GM21723 (cell line): Measurements from ENCODE around the gene DTL.
"Not testable (repeated sequence)": the region's sequence is repeated elsewhere in the genome, so short reads cannot be mapped to it uniquely, and the experiment has no call there.

Source experiments
- ATAC-seq: cut with Tn5 transposase; IDR thresholded peaks from one replicate; pipeline ENCODE4 v1.9.1; 2021; ENCODE audit warnings: mild to moderate bottlenecking, moderate library complexity; ENCODE audit not compliant: unreplicated experiment

DTL gene

GRCh38 chr1:212035123-212035834 lies at the start of gene DTL, which contains the start of gene INTS7:
Gene DTL (plus strand): TSS chr1:212035748. CDS start chr1:212035891, 143 bp downstream.
Gene INTS7 (minus strand): TSS chr1:212035557. CDS start chr1:212035437, 120 bp downstream.
- ATAC-seq: peak; percentile 72

DNA sequence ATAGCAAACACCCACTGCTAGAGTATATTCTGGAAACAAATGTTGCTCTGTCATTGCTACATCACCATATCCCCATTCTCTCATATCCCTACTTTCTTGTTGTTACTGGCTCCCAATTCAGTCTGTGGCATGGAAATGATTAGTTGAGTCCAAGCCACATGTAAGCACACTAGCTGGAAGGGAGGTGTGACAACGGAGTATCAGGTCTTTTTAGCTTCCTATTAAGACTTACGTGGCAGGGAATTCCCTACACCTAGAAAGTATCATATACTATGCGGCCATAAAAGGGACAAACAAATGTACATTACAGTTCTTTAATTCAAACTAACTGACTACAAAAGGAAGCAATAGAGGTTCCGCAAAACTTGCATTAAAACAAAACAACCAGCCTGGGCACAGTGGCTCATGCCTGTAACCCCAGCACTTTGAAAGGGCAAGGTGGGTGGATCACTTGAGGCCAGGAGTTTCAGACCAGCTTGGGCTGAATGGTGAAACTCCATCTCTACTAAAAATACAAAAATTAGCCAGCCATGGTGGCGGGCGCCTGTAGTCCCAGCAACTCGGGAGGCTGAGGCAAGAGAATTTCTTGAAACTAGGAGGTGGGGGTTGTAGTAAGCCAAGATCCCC lies 48.8 kb upstream of the DTL start:
- ATAC-seq: no peak

GRCh38 chr1:211991695-211992094 lies 43.9 kb upstream of the DTL start:
- ATAC-seq: no peak

GRCh38 chr1:211997426-211997825 lies 38.1 kb upstream of the DTL start:
- not testable (repeated sequence) for ATAC-seq

DNA sequence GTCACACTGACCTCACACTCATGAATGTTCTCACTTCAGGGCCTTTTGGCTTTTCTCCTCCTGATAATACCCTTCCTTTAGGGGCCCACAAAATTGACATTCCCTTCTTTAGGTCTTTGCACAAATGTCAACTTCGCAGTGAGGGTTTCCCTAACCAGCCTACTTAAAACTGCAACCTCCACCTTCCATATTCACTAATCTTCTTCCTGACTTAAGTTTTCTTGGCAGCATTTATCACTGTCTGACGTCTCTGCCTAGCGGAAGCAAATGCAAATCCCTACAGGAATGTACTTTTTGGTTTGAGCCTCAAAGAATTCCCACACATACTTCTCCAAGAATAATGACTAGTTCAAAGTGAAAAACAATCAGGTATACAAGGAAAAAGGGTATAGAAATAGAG lies 33.0 kb upstream of the DTL start:
- ATAC-seq: no peak

GRCh38 chr1:212004895-212005608 lies 30.5 kb upstream of the DTL start:
- ATAC-seq: no peak

DNA sequence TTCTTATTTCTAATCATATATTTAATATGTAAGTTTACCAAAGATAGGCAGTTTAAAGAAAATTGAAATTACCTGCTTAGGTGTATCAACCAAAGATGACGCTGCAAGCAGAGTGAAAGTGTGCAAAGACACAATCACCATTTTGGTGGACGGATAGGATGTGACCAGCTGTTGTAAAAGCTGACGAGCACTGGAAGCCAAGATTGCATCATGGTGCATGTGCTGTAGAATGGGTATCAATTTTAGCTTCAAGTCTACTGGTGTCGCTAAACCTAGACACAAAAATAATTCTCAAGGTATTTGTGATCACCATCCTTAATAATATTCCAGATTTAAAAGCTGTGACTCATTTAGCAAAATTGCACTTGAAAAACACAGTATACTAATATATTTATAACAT lies 28.4 kb upstream of the DTL start:
- ATAC-seq: no peak

- ATAC-seq: no peak
Observed at GRCh38 chr1:212007886-212008285, 27.7 kb upstream of the DTL start.

DNA sequence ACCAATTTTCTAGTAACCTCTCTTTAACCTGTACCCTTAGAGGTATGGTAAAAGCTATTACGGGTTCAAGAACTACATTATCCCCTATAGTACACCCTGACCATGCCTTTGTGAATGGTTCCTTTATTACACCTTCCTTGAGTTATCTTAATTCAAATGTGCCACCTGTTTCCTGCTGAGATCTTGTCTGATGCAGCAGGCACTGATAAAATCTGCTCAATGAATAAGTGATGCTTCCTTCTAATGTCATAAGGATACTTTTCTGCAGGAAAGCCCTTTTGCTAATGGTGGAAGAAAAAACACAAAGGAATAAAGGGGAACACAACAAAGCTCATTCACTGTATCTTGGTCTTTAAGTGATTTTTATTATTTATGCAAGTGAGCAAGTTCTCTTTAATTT lies 26.0 kb upstream of the DTL start:
- no peak for ATAC-seq

- ATAC-seq: no peak
Observed at GRCh38 chr1:212010004-212010403, 25.5 kb upstream of the DTL start.

GRCh38 chr1:212012034-212012740 lies 23.4 kb upstream of the DTL start:
- ATAC-seq: peak; percentile 99

DNA sequence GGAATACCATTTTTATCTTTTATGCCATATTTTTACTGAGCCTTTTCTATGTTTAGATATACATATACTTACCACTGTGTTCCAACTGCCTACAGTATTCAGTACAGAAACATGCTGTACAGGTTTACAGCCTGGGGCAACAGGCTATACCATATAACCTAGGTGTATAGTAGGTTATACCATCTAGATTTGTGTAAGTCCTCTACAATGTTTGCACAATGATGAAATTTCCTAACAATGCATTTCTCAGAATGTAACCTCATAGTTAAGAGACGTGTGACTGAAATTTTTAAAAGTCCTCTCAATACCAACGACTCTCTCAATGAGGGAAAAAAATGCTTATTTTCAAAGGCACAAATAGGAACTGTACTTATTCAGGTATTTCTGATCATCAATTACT lies 21.9 kb upstream of the DTL start:
- ATAC-seq: no peak

DNA sequence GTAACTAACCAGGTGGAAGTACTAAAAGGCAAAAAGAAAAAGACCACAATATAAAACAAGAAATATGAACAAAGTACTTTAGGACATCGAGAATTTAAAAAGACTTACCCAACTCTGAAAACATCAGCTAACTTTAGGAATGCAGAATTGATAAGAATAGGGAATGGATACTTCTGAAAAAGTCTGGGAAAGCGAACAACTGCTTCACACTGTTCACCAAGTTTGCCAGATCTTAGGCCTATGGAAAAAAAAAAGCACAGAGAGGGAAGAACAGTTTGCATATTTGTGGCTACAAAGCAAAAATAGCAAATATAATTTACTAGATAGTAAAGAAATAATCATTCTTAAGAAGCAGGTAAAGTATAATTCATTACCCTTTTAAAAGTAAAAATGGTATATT lies 14.6 kb upstream of the DTL start:
- ATAC-seq: no peak

- no peak for ATAC-seq
Observed at GRCh38 chr1:212021563-212021962, 14.0 kb upstream of the DTL start.

- not testable (repeated sequence) for ATAC-seq
Observed at GRCh38 chr1:212022908-212023307, 12.6 kb upstream of the DTL start.

DNA sequence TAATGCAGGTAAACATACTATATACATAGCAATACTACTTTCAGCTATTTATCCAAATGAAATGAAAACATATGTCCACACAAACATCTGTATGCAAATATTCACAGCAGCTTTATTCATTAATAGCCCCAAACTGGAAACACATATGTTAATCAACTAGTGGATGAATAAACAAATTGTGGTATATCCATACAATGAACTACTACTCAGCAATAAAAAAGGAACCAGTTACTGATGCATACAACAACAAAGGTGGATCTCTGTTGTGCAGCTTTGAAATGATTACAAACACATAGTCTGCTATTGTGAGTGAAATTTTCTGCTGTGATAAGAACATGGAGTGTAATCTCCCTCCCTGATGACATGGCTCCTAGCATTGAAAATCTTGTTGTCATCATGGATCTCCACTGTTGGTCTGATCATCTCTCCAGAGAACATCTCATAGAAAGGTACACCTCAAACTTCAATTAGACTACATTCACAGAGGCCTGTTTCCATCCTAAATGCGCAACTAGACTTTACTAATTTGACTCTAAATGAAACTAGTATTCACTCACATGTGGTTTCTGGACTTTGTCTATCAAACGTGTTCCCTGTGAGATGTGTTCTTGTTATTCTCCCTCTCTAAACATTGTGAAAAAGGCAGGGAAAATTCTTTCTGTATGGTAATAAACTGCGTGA lies 10.9 kb upstream of the DTL start:
- no peak for ATAC-seq

- not testable (repeated sequence) for ATAC-seq
Observed at GRCh38 chr1:212027727-212028126, 7.8 kb upstream of the DTL start.

- ATAC-seq: no peak
Observed at GRCh38 chr1:212030936-212031528, 4.5 kb upstream of the DTL start.

GRCh38 chr1:212034516-212035122 lies 929 bp upstream of the DTL start:
- ATAC-seq: peak; percentile 9
